Renal cortical epithelial cell (primary cell): ENCODE measurements around the gene DHX29. TPM values are rescaled to one million over a fixed set of nuclear protein-coding genes. Genes with fewer than 3 reads are reported as not detected.

Experiments used
- DNase-seq: peaks from one replicate; pipeline ENCODE4 v3.0.0-alpha.2; 2011; ENCODE audit warnings: low read depth
- total RNA-seq: library from RNA; depleted of rRNA; stranded (reverse); fragments of >200 nt; gene quantifications from 2 replicates; pipeline ENCODE4 v1.2.3, GENCODE V29; 2014

The DHX29 gene
- total RNA-seq, 1 donor from 2014 or later, result 39.8 TPM

DNA sequence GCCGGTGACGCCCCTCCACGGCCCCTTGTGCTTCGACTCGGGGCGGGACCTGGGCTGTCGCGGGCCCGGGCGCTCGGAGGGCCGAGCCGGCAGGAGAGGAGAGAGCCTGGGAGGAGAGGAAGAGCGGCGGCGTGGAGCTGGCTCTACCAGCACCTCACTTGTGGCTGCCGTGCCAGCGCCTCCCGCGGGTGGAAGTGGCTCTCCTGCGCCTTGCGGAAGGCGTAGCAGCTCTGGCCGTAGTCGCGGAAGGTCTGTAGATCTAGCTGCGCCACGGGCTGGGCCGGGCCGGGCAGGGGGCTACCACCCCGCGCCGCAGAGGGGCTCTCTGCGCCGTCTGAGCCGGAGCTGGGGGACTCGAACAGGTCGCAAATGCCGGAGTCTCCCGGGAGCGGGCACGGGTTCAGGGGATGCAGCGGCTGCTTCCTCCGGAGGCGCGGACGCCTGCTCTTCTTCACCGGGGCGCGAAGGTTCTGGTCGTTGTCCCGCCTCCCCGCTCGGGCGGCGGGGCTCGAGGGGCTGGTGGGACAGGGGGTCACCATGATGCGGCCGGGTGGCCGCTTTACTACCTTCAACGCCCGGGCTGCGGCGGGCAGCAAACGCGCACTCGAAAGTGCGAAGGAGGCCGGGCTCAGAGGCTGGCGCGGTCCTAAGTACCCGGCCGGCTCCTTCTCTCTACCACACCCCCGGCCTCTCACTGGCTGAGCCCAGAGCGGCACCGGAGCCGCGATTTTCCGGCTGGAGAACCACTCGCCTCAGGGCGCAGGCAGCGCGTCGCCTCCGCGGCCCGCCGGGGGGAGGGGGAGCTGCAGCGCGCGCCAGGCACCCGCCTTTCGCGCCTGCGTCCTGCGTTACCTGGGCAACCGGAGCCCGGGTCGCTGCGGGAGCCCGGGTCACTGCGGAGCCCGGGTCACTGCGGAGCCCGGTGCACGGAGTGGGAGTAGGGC is 74.2 kb downstream of the DHX29 start, which contains the start of gene CCNO:
Gene CCNO (minus strand): TSS at position 624 of the 944 bp plus-strand sequence. CDS start 85 bp downstream, at position 539.
- peak; percentile 63 for DNase-seq

DNA sequence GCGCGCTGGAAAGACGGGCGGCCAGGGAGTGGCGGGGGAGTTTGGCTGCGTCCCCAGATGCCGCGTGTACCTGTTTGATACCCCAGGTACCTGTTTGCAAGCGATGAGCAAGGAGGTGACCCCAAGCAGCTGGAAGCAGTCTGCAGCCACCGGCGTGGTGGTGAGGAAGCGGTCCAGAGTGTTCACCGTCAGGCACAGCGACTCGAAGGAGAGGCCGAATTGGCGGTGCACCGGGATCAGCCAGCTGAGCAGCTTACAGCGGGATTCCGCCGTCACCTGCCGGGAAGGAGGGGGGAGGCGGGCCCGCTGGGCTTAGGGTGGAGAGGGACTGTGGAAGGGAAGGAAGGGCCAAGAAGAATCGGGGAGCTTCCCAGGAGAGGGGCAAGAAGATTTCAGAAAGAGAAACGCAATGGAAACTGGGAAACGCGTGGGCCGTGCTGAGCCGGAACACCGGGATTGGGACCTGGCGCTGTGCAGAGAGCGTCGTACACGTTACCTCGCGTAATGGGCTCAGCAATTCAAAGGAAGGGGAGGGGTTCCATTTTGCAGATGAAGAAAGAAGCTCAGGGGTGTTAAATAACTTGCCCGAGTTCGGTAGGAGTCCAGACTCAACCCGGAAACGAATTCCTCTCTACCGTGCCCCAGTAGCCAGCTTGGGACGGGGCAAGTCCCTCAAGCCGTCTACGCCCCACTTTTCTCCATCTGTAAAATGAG is 75.1 kb downstream of the DHX29 start:
- peak; percentile 54 for DNase-seq

DNA sequence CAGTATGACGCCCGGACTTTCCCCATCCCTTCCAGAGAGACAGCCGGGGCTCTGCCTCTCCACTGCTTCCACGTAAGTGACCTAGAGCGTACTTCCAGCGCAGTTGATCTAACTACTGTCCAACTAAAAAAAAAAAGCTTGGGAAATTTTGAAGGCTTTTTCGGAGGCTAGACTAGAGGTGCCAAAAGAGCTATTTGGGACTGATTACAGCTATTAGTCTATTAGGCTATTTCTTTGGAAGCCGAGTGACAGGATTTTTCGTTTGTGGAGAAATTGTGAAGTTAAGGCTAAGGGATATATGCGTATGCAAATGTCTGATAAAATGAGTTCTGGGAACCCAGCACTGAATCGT is 75.6 kb downstream of the DHX29 start:
- no peak for DNase-seq

DNA sequence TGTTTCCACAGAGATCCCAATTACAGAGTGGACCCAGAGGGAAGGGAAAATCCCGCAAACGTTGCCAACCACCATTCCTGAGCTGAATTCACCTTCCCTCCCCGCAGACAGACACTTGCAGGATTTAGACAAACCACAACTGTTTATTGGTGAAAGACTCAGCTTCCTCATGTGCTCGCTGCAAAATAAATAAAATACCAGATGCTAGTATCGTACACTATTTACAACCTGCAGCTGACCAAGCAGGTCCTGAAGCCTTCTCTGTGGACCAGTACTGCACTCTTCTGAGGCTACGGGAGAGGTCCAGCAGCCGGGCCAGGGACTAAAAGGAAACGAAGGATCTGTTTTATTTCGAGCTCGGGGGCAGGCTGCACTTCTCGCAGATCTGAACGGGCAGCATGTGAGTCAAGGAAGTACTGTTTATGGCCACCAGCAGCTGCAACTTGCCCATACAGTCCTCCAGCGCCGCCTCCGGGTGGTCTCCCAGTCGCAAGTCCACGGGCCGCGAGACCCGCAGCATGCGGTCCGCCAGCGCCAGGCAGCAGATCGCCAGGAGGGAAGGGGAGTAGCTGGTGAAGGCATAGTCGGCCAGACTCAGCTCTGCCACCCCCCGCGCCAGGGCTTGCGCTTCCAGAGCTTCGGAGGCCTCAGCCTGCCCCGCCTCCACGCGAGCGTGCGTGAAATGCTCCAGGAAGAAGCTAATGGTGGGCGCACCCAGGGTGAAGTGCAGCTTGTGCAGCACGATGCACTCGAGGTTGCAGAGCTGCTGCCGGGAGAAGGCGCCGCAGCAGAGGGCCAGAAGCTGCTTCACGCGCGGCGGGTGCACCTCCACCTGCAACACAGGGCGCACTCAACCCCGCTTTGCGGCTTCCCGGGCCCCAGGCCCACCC is 76.2 kb downstream of the DHX29 start:
- no peak for DNase-seq

DNA sequence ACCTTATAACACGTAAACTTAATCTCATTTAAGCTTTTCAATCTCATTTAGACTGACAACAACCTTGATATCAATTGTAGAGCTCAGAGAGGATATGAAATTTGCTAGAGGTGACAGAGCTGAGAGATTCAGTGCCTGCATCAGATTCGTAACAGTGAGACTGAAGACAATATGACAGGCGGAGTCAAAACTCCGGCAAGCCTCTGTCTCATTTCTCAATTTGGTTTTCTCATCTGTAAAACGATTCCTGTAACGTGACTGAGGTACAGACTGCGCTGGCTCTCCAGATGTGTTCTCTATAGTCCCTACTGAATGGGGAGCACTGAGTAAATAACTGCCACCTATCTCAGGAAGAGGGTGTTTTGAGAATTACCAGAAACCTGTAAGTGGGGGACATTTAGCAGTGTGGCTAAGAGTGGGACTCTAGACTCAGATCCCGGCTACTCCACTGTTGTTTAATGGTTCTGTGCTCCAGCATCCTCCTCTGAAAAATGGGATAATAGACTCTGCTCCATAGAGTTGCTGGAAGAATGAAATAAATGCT is 77.3 kb downstream of the DHX29 start:
- no peak for DNase-seq

DNA sequence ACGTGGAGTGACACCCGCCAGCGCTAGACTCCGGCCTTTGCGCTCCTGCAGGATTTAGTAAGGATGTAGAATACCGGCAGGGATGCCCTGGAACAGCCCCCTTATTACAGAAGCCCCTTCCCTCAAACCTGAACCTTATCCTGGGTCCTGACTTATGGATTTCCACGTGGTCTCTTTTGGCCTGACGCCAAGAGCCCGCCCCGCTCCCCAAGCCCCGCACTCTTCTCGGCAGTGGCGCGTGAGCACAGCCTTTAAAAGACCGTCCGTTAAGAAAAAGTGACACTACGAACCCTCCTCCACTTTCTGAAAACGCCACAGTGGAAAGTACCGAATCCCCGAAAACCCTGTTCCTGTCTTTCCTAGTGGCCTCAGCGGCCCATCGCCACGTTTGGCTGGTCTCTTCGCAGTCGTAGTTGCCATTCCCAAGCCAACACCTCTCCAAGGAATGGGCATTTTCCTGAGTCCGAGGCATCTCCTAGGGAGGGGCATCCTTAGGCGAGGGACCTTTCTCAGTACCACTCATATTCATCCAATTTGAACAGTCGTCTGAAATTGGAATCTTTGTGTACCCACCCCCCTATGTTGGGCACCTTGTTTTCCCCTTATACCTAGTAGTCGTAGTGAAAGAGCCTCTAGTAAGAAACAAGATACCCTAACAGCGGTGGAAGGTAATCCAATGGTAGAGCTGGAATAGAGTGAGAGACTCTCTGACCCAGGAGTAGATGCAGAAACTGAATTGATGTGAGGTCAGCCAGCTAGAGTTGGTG is 79.6 kb downstream of the DHX29 start:
- no peak for DNase-seq

DNA sequence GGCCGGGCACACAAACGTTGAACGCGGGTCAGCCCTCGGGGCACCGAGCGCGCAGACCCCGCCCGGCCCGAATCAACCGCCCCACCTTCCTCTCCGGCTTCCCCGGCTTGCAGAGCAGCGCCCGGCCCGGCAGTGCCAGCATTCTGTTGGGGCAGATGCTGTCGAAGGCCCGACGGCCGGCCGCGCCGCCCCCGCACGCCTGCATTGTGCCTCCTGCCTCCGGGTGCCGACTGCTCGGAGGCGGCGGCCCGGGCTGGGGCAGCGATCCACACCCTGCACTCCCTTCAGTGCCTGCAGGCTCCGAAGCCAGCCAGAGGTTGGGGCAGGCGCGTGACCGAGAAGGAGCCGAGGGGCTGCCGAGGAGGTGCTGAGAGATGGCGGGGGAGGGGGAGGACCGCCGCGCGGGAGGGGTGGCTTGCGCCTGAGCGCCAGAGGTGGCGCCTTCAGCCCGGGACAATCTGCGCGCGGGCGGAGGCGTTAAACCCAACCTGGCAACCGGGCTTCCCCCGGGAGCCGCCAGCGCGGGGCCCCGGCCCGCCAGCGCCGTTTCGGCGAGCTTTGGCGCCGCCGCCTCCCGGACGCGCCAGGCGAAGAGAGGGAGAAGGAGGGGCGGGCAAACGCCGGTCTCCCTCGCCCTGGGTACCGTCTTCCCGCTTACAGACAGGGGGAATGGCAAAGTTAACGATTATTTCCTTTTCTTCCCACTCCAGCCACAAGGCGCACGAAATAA is 80.4 kb downstream of the DHX29 start, which contains the start of gene MCIDAS:
Gene MCIDAS (minus strand): TSS at position 382 of the 730 bp plus-strand sequence. CDS start 177 bp downstream, at position 205.
- DNase-seq, result no peak

DNA sequence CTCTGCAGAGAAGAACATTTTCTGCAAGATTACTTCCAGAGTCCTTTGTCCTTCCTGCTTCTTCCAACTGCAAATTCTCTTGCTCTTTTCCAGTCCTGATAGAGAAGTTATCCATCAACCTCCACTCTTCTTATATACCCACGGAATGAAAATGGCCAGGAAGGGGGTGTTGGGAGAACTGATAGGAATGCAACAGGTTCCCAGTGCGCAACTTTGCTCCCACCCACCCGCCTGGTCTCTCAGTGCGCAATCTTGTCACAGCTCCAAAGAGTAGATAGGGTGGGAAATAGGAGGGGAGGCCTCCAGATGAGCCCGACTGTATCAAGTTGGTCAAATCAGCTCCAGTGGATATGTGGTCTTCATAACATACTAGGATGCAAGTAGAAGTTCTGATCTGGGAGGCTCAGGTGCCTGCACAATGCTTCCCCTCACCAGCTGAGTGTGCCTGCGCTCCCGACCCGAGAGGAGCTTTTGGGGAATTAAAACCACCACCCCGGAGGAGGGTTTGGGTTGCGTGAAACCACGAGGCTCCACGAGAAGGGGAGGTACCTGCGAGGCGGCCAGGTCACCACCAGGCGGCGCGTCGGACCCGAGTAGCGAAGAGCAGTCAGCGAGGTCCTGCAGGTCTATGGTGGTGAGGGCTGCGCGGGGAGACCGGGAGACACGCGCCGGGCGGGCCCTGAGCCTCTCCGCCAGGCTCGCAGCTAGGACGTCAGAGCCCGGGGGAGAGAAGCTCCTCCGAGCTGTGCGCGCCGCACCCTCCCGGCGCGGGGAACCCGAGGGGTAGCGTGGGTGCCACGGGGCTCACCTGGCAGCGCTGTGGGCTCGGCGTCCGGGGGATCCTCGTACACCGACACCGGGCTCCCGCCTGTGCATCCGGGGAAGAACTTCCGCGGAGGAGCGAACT is 81.2 kb downstream of the DHX29 start:
- DNase-seq, result no peak

DNA sequence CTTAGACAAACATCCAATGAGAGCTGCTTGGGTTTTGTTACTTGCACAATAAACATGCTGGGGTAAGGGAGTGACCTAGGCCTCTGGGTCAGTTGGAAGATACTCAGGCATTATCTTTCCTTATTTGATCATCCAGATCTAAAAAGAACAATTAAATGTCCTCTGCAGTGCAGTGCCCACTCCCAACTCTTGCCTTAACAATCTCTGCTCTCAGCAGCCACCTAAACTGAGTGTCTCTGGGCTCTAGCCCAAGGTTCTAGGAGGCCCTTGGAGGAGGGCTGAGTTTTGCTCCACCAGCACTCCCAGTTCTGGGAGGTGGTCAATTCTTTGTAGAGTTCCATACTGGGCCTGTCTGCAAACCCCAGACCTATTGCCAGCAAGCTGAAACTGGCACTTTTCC is 82.1 kb downstream of the DHX29 start:
- no peak for DNase-seq

DNA sequence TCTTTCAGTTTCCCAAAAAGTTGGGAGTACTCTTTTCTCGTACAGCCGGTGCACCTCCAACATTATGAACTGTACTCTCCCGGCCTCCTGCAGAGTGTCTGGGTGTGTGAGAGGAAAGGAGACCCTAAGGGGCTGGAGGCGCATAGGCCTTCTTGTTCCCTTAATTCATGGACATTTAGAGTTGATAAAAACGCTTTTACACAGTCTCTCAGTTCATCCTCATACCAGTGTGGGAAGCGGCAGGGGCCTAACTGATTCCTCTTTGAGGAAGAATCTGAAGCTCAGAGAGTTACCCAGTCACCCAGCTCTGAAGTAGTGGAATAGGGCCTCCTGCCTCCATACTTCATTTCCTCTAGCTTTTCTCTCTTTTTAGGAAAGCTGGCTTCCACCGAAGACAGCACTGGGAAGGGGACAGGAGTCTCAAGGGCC is 83.7 kb downstream of the DHX29 start:
- DNase-seq, result no peak

DNA sequence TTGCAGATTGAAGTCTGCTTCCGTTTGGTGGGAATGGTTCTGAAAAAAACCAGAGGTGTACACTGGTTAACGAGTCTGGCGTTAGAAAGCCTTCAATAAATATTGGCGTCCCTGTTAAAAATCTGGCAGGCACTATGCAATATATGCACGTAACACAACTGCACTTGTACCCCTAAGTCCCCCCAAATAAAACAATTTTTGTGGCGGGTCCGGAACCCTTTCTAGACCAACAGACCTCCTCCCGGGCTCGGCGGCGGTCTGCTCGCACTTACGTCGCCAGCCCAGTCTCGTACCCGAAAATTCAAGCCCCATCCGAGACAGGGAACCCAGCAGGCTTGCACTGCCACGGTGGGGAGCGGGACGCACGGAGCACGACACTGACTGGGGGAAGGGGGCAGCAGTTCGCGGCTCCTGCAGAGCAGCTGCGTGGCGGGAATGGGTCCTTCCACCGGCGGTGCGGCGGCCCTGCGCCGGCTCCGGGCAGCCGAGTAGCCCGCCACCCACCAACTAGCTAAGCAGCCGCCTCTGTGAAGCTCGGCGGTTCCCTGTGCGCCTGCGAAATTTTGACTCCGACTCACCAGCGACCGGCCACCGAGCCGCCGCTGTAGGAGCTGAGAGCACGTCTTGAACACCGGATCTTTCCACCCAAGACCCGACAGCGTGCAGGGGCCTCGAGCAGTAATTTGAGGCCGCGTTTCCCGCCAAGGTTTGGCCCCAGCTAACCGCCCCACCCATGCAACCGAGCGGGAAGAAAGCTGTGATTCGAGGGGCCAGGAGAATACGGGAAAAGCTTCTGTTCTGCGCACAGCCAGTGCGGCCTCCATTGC is 84.3 kb downstream of the DHX29 start:
- DNase-seq, result no peak

DNA sequence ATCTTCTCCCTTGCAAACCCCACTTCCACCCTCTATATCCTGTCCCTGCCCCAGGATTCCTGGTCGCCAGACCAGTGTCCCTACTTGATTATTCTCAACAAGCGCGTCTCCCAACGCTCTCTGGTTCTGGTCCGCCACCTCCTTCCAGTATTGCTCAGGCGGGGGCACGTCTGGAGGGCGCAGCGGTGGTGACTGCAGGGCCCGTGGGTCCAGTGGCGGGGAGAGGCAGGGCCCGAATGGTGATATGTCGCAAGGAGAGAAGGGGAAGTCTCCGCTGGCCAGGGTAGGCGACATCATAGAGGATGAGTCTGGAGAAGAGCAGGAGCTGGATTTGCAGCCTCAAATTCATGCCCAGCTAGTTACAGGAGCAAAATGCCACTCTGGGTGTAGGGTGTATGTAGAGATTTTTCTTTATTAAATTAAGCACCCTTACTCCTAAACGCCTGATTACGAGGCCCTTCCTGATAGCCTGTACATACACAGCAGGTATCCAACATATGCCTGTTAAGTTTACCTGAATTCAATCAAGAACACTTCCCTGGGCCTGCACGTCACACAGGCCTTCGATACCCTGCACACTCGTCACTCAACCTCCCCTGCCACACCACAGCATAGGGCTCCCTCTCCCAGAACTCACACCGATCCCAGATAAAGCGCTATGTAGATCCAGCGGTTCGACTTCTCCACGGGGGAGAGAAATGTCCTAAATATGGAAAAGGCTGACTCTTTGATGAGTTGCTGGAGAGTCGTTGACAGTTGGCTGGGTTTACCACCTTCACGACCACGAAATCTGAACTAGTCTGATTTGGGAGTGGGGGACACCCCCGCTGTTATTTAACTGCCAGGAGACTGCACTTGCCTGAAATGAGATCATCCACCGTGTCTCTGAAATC is 85.2 kb downstream of the DHX29 start:
- no peak for DNase-seq

DNA sequence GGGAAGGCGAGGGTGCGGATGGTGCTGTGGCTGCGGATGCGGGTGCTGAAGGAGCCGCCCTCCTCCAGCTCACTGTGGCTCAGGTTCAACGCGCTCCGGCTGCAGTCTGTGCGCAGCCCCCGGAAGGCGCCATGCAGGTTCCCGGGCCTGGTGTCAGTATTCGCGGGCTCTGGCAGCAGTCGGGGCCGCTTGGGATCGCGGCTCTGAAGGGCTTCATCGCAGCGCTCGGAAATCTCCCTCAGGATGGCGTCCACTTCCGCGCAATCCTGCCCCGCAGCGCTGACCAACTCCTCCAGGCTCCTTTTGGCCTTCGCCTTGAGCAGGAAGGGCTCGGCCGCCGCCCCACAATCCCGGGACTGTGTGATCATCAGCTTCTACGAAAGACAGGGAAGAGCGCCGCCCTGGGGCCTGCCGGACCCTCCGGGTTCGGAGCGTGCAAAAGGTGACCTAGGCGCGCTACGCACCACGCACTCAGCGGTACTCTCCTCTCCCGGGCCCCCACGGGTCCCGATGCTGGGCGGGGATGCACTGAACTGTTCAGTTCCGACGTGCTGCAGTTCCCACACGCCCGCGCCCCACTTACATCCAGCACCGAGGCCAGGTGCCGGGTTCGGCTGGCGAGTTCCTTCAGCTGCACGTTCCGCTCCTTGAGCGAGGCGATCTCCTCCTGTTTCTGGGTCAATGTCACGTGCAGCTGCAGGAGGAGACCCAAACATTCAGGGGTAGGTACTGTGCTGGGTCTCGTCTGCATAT is 86.9 kb downstream of the DHX29 start:
- DNase-seq, result no peak

DNA sequence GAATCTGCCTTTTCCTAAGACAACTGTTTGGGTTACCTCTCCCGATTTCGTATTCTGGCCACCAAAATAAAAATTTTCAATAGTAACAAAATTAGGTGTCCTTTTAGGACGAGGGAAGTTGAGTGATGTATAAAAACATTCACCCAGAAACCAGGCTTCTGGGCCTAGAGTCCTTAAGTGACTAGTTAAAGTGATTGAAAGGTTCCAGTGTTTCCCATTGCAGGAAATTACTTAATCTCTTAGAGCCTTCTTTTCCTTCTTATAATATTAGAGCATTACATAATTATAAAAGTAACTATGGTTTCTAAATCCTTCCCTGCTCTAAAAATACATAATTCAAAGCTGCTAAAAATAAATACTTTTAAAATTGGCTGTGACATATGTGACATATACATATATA is 87.7 kb downstream of the DHX29 start:
- no peak for DNase-seq

DNA sequence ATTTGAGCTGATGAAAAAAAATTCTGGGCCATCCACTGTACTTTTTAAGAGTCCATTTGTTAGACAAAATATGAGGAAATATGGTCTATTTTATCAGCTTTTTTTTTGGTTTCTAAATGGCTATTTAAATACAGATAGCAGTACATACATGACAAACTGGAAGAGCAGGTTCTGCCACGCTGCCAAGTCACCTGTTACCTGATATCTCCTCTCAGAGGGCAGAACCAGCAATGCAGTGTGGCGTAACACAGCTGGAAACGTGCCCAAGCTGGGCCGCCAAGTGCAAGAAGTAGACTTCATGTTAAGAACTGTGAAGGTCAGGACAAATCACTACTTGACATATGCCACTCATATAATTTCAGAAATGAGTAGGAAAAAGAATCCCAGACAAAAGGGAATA is 88.5 kb downstream of the DHX29 start:
- peak; percentile 50 for DNase-seq

DNA sequence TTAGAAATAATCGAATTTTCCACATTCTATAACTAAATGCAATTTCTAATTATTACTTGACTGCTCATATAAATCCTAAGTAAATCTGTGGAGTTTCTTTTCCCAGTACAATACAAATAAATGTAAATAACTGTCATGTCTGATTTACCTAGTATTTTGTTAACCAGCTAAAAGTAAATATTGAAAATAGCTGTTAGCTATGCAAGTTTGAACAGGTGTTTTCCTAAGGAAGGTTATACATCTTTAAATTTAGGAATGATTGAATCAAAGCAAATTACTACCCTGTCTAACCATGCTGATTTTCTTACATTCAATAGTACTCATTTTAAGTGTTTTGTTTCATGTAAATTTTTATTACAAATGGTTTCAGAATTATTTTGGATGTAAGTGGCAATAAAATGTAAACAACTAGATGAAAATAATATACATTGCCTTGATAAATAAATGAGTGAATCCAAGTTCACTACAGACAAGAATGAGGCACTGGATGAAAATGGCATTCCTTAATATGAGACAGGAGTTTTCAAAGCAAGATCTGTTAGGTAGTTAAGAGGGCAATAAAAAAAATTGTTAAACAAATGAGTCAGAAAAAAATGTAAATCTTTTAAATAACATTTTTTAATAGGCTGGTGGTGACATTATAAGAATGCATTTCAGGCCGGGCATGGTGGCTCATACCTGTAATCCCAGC is 96.2 kb downstream of the DHX29 start:
- DNase-seq, result no peak
